Right lobe of liver (tissue), 4 donors: ENCODE data around the gene DOCK10.

Experiments
- CTCF ChIP-seq, 4 donors: fragments of 200-600 bp in 3 of 4; fragments of 450-650 bp in 1 of 4; IDR thresholded peaks; one replicate each; pipeline versions ENCODE4 v1.5.1 to v1.8.0; 2016 to 2022; ENCODE audit warnings: antibody characterized with exemption in 4 of 4, mild to moderate bottlenecking in 2 of 4
- POLR2A ChIP-seq: fragments of 450-650 bp; IDR thresholded peaks from one replicate; pipeline ENCODE4 v1.6.1; 2017; ENCODE audit warnings: antibody characterized with exemption, mild to moderate bottlenecking
- donor health status: DM: no; HTN: no; CAD: no.
- donor health status: DM: no; HTN: no; CAD: no.
- donor health status: DM: no; HTN: yes; CAD: no.

- TF ChIP-seq CTCF (IDR thresholded peaks at IDR 0.05) (no peak), POLR2A (no peak)
Measured at GRCh38 chr2:224838335-224838734, 203.9 kb downstream of the DOCK10 start.
